Measurements from ENCODE around the gene ADCY9.

- TF ChIP-seq CTCF (IDR thresholded peaks at IDR 0.05; ENCODE audit: insufficient read depth, low read length, poor library complexity, severe bottlenecking) (no peak), EZH2phosphoT487 (conservative IDR thresholded peaks at IDR 0.05; ENCODE audit: low read length) (no peak)
These were observed 112.0 kb downstream of the ADCY9 start for GRCh38 chr16:4004206-4004605.

Data from SU-DHL-6 (cell line).